HG03045 (cell line): Measurements from ENCODE around the gene RTP3.
"Not testable (repeated sequence)": the region's sequence is repeated elsewhere in the genome, so short reads cannot be mapped to it uniquely, and the experiment has no call there.

ENCODE experiments used
- ATAC-seq: cut with Tn5 transposase; IDR thresholded peaks from one replicate; pipeline ENCODE4 v1.9.1; 2021; ENCODE audit warnings: mild to moderate bottlenecking, moderate library complexity; ENCODE audit not compliant: unreplicated experiment

The RTP3 gene

DNA sequence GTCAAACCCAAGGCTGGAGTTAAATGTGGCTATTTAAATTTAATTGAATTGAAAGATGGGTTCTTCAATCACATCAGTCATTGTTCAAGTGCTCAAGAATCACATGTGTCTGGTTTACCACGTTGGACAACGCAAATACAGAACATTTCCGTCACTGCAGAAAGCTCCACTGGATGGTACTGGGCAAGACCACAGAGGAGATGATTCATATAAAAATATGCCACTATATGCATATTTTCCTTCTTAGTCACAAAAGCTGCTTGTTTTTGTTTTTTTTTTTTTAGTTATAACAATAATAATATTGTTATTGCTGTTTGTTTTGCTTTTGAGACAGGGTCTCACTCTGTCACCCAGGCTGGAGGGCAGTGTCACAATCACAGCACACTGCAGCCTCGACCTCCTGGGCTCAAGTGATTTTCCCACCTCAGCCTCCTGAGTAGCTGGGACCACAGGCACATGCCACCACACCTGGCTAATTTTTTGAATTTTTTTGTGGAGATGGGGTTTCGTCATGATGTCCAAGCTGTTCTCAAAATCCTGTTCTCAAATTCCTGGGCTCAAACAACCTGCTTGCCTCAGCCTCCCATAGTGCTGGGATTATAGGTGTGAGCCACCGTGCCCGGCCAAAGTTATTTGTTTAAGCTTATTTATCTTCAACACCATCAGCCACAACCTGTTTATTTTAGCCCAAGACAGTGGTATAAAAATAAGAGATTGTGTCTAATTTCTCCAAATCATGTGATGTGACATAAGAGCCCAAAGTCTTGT, 19.4 kb downstream of the RTP3 start:
- ATAC-seq: no peak

DNA sequence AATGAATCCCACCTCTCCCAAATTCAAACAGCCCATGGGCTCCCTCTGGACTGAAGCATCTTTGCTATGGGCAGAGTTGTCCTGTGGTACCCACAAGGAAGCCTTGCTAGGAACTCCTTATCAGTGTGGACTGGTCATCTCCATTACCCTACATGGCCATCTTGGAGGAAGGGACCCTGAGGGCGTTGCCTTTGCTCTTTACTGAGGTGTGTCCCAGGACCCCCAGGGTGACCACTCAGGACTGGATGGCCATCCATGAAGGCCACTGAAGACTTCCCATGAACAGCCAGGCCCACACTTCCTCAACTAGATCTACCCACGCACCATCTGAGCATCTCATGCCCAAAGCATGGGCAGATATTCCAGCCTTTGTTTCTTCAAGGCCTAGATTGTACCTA, 20.0 kb downstream of the RTP3 start:
- ATAC-seq: no peak

DNA sequence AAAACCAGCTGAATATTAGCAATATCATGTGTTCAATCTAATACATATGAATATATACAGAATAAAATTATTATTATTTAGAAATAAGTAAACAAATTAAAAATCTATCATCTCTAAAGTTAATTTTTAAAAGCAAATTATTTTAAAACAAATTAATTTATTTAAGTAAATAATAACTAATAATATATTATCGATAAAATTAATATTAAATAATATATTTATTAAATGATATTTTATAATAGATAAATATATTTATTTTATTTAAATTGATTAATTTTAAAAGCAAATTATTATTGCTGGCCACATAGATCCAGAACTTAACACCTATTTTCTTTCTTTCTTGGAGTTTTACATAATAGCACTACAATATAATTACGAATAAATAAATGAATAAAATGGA, 22.2 kb downstream of the RTP3 start:
- ATAC-seq: no peak

DNA sequence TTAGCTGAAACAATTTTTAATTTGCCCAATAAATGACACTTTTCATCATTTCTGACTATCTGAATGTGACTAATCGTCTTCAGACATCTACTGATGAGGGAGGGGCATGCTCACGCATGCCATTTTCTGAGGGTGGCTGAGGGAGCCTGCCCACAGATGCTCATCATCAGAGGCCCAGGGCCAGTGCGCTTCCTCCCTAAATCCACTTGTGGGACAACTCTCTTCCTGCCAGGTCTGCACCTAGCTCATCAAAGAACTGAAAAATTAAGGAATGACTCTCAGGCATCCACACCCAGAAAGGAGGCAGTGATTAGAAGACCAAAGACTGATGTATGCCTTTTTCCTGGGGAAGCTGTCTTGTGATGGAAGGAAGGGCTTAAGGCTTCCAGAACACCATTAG, 22.8 kb downstream of the RTP3 start:
- no peak for ATAC-seq

DNA sequence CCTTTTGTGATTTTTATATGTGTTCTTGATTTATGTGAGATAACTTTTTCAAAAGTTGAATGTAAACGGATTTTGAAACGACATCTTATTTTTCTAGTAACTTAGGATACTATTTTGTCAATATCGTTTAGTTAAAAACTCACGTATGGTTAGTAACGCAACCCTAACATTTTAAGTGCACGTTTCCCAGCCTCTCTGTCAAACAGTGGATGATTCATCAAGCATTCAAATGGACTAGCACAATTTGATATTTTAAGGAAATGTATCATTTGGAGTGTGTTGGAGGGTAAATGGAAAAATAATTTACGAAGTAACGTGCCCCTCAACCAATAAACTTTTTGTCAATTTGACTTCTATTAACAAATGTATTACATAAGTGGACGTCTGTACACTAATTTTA, 23.3 kb downstream of the RTP3 start:
- ATAC-seq: no peak

DNA sequence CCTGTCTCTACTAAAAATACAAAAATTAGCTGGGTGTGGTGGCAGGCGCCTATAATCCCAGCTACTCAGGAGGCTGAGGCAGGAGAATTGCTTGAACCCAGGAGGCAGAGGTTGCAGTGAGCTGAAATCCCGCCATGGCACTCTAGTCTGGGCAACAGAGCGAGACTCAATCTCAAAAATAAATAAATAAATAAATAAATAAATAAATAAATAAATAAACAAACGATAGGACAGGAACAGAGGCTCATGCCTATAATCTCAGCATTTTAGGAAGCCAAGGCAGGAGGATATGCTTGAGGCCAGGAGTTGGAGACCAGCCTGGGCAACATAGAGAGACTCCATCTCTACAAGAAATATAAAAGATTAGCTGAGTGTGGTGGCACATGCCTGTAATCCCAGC, 24.4 kb downstream of the RTP3 start:
- not testable (repeated sequence) for ATAC-seq

DNA sequence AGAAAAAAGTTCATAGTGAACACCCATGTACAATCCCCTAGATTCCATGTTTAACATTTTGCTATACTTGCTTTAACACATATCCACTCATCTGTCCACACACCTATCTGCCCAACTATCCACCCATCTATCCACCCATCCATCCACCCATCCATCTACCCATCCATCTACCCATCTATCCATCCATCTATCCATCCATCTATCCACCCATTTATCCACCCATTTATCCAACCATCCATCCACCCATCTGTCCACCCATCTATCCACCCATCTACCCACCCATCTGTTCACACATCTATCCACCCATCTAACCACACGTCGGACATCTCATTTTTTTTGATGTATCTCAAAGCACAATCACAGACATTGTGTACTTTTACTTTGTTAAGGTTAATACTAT, 25.8 kb downstream of the RTP3 start:
- ATAC-seq: no peak

DNA sequence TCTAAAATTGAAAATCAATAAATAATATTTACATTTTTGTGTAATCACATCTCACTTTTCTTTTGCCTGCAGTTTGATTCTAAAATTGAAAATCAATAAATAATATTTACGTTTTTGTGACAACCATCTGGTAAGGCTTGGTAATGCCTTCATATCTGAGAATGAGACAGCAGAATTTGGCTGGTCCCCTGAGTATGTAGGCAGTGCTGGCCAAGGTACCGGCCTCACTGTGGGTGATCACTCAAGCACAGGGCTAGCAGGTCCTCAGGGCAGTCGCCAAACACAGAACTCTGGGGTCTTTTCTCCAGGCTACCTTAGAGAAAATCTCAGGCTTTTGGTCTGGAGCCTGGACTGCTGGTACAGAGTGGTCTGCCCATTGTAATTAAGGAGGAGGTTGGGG, 26.2 kb downstream of the RTP3 start:
- no peak for ATAC-seq

DNA sequence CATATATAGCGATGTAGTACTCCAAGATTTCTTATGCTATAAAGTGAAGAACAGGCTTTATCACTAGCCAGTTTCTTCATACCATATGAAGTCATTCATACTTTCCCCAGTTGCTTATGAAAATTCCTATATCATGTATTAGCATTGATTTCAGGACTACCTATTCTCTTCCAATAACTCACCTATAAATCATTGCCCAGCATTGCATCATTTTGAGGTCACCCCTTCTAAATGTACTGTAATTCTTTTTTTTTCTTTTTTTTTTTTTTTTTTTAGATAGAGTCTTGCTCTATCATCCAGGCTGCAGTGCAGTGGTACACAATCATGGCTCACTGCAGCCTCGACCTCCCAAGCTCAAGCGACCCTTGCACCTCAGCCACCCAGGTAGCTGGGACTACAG, 27.1 kb downstream of the RTP3 start:
- ATAC-seq: no peak

DNA sequence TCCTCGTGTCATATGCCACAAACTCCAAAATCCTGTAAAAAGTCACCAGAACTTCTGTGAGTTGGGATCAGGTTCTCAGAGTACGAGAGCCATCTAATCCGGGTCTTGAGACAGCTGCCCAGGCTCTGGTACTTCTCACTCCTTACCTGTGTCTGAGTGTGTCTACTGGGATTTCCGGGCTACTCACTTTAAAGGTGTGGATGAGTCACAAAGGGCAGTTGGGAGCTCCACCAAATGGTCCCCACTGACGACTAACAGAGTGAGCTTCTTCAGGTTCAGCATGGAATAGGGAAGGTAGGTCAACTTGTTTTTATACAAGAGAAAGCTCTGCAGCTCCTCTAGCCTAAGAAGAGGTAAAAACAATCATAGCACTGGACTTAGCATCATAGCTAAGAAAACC, 29.5 kb downstream of the RTP3 start:
- ATAC-seq: no peak

DNA sequence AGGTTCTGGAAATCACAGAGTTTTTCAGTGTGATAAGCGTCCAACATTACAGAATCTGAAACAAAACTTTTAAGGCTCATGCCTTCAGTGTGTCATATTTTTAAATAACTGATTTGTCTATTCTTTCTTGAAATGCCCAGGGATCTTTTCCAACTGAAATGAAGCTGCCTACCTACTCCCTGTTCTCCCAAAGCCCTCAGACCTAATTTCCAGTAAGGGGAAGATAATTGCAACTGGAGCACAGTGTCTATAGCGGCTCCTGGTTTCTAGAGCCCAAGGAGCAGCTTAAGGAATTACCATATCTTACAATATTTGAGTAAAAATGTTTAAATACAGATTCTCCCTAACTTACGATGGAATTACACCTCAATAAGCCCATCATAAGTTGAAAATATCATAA, 35.3 kb downstream of the RTP3 start:
- ATAC-seq: no peak

DNA sequence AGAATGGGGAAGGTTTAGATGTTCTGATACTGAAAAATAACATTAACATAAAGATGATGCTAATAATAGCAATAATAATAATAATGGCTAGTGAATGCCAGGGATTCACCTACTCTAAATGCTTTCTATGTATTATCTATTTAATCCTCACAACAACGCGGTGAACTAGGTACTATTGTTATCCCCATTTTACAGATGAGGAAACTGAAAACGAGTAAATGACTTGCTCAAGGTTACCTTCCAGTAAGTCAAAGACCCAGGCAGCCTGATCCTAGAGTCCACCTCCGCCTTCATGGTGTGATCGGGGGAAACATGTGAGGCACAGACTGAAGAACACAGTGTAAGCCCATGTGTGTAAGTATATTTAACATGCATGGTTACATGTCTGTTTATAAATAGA, 38.0 kb downstream of the RTP3 start:
- ATAC-seq: no peak

DNA sequence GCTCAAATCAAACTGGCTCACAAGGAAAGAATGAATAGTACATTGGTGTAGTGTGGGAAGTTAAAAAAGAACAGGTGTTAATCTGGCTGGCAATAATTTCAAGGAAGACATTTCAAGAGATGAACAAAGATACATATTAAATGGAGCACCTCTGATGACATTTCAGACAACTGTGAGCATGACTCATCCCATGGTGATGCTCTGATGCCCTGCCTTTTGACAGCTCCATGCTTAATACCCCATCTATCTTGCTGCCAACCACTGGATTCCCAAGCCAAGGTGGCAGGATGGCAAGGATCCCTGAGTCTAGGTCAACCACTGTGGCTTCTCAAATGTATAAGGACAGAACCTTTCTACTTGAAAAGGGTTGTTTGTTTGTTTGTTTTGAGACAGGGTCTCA, 39.0 kb downstream of the RTP3 start:
- no peak for ATAC-seq

DNA sequence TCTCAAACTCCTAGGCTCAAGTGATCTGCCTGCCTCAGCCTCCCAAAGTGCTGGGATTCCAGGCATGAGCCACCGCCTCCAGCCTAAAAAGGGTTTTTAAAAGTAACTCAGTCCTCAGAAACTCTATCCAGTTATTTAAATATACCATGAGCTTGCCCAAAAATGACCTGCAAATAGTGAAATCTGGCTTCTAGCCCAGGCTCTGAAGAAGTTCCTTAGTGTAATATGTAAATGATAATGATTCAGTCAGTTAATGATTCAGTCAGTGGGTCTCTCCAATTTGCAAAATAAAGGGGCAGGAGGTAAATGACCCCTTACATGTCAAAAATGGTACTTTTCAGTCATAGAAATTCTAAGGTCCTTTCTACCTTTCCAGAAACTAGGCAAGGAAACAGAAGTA, 39.5 kb downstream of the RTP3 start:
- ATAC-seq: no peak

DNA sequence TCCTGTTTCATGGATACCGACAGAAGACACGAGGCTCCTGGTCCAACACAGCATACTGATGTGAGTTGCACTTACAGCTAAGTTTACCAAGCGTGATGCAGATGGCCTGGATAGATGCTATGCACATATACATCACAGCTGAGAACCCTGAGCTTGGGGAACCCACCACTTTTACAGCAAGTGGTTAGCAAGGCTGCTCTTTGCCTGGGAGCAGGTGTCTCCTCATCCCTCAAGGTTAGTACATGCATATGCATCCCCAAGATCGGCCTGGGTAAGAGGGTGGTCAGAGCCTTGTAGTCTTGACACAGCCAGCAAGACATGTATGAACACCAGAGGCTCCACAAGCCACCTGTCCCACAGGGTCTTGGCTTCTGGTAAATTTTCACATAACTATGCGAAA, 40.0 kb downstream of the RTP3 start:
- ATAC-seq: no peak

DNA sequence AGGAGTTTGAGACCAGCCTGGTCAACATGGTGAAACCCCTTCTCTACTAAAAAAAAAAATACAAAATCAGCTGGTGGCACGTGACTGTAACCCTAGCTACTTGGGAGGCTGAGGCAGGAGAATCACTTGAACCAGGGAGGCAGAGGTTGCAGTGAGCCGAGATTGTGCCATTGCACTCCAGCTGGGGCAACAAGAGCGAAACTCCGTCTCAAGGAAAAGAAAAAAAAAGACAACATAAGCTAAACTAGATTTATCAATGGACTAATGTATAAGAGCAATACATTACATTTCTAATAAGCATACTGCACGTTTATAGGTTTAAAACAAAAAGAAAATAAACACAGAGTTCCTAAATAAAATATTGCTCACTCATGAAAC, 40.6 kb downstream of the RTP3 start:
- not testable (repeated sequence) for ATAC-seq

DNA sequence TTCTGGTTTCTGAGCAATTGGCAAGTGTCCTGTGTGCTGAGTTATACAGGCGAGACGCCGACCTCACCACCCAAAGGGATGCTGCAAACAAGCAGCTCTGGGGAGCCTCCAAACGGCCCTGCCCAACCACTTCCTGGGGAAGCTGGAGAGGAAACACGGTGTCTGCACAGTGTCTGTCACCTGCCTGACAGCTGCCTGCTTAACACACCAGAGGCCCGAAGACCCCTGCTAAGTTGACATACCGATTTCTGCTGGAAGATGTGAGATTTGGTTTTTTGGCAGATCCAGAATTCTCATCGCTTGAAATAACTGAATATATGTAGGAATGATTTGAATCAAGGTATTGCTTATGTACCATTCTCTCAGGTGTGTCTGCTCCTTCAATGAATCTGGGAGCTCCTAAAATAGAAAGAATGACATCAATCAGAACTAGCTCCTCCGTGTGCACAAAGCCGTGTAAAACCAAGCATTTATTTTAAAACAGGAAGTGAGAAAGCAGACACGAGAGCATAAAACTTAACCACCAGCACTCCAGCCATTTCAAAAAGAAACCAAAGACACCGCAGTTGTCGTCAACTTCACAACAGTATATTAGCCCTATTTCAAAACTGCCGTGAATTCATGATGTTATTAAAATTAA, 41.1 kb downstream of the RTP3 start:
- ATAC-seq: peak; percentile 72

DNA sequence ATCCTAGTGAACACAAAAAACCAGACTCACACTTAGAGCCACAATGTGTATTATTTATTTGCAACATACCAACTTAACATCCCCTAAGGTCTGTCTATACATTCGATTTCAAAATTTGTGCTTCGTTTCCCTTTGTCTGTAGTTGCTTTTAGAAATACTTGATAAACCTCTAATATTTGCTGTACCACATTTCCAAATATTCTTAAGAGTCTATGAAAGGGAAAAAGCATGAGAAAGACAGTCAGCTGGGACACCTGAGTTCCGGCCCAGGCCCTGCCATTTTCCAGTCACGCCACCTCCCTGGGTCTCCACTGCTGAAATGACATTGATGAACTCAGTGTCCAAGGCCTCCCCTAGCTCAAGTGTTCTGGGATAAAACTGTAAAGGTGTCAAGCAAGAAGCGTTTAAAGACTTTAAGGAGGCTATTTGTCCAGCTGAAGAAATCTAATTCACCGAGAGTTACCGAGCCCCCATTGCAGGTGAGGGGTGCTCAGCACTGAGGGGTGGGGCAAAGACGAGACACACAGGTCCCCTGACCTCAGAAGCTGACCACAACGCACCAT, 41.7 kb downstream of the RTP3 start:
- ATAC-seq: no peak

DNA sequence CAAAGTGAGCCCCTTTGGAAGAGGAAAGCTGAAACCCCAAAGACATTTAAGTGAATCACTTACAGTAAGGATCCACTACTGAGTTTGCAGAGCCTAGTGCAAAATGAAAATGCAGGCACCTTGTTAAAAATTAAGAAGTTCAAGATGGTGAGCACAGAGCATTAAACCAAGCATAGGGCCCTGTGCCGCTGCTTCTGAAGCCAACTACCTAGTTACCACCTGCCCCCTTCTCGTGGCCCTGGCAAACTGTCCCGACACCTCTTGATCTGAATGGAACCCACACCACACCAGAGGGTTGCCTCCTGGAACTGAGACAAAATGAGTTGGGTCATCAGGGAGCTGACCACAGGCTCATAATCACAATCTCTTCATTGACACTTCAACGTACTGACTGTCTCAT, 42.8 kb downstream of the RTP3 start:
- ATAC-seq: no peak

DNA sequence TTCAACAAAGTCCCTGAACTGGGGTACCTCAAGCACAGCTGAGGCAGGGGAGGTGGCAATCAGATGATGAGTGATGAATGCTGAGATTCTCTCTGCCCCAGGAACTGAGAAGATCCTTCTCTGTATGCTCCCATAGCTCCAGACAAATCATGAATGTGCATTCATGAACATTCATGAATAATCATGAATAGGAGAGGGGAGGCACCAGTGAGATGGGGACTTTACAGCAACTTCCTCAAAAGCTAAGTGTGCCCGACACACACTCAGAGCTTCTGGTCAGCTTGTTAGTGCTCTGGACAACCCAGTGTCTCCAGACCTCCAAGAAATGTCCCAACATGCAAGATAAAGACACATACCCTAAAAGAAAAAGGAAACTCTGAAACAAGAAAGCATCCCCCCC, 44.1 kb downstream of the RTP3 start:
- no peak for ATAC-seq

DNA sequence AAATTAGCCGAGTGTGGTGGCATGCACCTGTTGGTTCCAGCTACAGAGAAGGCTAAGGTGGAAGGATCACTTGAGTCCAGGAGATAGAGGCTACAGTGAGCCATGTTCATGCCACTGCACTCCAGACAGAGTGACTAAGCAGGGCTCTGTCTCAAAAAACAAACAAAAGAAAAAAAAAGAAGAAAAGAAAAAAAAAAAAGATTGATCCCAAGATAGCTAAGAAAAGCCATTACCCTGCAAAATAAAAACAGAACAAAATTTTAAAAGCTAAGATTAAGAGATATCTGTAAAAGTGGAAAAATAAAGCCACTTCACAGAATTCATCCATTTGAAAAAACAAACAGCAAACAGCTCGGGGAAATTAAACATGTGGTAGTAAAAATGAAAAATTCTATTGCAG, 44.6 kb downstream of the RTP3 start:
- ATAC-seq: no peak

DNA sequence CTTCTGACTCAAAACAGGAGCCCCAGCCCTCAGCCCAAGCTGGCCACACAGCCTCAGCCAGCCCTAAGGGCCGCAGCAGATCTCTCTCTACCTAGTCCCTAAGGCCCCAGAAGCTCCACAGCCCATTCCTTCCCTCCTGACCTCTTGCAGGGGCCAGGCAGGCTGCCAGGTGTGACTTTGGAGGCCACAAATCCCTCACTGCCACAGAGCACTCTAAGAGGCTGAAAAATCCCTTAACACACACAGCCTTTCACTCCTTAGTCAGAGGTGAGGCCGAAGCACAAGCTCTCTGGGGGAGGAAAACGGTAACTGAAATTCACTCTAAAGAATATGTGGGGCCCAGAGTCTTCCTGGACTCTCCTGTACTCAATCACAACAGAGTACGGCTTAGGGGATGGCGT, 45.0 kb downstream of the RTP3 start:
- no peak for ATAC-seq
